Measurements from ENCODE around the gene OPTC. TPM values are rescaled to one million over a fixed set of nuclear protein-coding genes. Genes with fewer than 3 reads are reported as not detected.

The OPTC gene
- polyA plus RNA-seq, 1 donor from 2014 or later: not detected

DNA sequence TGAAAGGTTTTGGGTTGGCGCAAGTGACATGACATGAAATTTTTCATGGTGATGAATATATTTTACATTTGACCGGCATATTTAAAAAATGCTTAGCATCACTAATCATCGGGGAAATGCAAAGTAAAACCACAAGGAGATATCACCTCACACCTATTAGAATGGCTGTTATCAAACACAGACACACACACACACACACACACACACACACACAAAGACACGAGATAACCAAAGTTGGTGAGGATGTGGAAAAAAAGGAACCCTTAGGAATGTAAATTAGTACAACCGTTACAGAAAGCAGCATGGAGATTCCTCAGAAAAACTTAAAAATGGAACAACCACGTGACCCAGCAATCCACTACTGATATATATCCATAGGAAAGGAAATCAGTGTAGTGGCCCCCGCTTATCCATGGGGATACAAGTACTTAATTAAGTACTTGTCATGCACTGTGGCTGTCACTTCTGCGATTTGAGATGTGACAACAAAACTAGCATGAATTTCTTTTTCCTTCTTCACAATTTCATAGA, 34.2 kb upstream of the OPTC start:
- Histone ChIP-seq H3K4me3 (ENCODE audit: low read length) (no peak overlapping the region), H3K27me3 (ENCODE audit: insufficient read depth, low read depth, low read length) (no peaks in the 10 kb centered on the region), H3K4me2 (ENCODE audit: low read length) (no peak overlapping the region), H3F3A (ENCODE audit: insufficient read depth, low read length, poor library complexity, severe bottlenecking) (no peaks in the 10 kb centered on the region), H3K9ac (ENCODE audit: low read length) (no peak overlapping the region), H3K79me2 (replicated peaks; ENCODE audit: insufficient read depth, low read length) (no peaks in the 10 kb centered on the region), H4K20me1 (ENCODE audit: insufficient read depth) (no peaks in the 10 kb centered on the region), H3K9me2 (ENCODE audit: insufficient read depth, low read length) (no peaks in the 10 kb centered on the region), H2AFZ (ENCODE audit: low read depth, low read length) (no peak overlapping the region), H3K9me3 (ENCODE audit: low read length) (no peaks in the 10 kb centered on the region), H3K36me3 (ENCODE audit: insufficient read depth, low read length) (no peaks in the 10 kb centered on the region), H3K27ac (ENCODE audit: low read length) (no peak overlapping the region)
- TF ChIP-seq, protein P1, sequence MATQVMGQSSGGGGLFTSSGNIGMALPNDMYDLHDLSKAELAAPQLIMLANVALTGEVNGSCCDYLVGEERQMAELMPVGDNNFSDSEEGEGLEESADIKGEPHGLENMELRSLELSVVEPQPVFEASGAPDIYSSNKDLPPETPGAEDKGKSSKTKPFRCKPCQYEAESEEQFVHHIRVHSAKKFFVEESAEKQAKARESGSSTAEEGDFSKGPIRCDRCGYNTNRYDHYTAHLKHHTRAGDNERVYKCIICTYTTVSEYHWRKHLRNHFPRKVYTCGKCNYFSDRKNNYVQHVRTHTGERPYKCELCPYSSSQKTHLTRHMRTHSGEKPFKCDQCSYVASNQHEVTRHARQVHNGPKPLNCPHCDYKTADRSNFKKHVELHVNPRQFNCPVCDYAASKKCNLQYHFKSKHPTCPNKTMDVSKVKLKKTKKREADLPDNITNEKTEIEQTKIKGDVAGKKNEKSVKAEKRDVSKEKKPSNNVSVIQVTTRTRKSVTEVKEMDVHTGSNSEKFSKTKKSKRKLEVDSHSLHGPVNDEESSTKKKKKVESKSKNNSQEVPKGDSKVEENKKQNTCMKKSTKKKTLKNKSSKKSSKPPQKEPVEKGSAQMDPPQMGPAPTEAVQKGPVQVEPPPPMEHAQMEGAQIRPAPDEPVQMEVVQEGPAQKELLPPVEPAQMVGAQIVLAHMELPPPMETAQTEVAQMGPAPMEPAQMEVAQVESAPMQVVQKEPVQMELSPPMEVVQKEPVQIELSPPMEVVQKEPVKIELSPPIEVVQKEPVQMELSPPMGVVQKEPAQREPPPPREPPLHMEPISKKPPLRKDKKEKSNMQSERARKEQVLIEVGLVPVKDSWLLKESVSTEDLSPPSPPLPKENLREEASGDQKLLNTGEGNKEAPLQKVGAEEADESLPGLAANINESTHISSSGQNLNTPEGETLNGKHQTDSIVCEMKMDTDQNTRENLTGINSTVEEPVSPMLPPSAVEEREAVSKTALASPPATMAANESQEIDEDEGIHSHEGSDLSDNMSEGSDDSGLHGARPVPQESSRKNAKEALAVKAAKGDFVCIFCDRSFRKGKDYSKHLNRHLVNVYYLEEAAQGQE (IDR thresholded peaks at IDR 0.05; ENCODE audit: borderline replicate concordance): no peak
- no peak for TF ChIP-seq EZH2 (IDR thresholded peaks at IDR 0.05; ENCODE audit: borderline replicate concordance, insufficient read depth, low read length, poor library complexity, severe bottlenecking)
- TF ChIP-seq POLR2AphosphoS5 (IDR thresholded peaks at IDR 0.05): no peak
- TF ChIP-seq MXI1 (conservative IDR thresholded peaks at IDR 0.05; ENCODE audit: poor library complexity, severe bottlenecking): no peak
- TF ChIP-seq TAF1 (IDR thresholded peaks at IDR 0.05; ENCODE audit: low read depth): no peak
- no peak for TF ChIP-seq EP300 (conservative IDR thresholded peaks at IDR 0.05; ENCODE audit: poor library complexity, severe bottlenecking)
- TF ChIP-seq RAD21 (conservative IDR thresholded peaks at IDR 0.05): no peak
- no peak for TF ChIP-seq SMC3 (conservative IDR thresholded peaks at IDR 0.05; ENCODE audit: poor library complexity)
- TF ChIP-seq, protein P2, sequence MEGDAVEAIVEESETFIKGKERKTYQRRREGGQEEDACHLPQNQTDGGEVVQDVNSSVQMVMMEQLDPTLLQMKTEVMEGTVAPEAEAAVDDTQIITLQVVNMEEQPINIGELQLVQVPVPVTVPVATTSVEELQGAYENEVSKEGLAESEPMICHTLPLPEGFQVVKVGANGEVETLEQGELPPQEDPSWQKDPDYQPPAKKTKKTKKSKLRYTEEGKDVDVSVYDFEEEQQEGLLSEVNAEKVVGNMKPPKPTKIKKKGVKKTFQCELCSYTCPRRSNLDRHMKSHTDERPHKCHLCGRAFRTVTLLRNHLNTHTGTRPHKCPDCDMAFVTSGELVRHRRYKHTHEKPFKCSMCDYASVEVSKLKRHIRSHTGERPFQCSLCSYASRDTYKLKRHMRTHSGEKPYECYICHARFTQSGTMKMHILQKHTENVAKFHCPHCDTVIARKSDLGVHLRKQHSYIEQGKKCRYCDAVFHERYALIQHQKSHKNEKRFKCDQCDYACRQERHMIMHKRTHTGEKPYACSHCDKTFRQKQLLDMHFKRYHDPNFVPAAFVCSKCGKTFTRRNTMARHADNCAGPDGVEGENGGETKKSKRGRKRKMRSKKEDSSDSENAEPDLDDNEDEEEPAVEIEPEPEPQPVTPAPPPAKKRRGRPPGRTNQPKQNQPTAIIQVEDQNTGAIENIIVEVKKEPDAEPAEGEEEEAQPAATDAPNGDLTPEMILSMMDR (IDR thresholded peaks at IDR 0.05; ENCODE audit: poor library complexity, severe bottlenecking): no peak

DNA sequence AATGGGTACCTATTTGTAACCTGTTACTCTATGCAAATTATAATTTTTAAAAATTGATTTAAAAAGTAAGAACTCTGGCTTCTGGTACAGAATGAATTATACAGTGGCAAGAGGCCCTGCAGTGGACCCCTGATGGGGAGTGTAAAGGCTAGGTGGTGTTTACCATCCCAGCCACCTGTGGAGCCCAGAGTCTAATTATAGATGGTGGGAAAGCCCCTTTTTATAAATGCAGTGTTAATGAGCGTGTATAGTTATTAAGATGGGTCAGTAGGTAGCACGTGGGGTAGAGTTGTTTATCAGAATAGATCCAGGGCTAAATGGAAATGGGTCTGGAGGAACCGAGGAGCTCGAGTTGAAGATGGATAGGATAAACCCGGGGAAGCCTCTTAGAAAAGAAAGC, 32.2 kb upstream of the OPTC start:
- H3K27ac ChIP-seq (ENCODE audit: low read length): no peak overlapping the region
- no peaks in the 10 kb centered on the region for H3K36me3 ChIP-seq (ENCODE audit: insufficient read depth, low read length)
- H2AFZ ChIP-seq (ENCODE audit: low read depth, low read length): no peak overlapping the region
- H3K79me2 ChIP-seq (replicated peaks; ENCODE audit: insufficient read depth, low read length): no peaks in the 10 kb centered on the region
- no peaks in the 10 kb centered on the region for H3K9me2 ChIP-seq (ENCODE audit: insufficient read depth, low read length)
- H3K9ac ChIP-seq (ENCODE audit: low read length): no peak overlapping the region
- no peaks in the 10 kb centered on the region for H3K27me3 ChIP-seq (ENCODE audit: insufficient read depth, low read depth, low read length)
- TF ChIP-seq TAF1 (IDR thresholded peaks at IDR 0.05; ENCODE audit: low read depth) (no peak), RAD21 (conservative IDR thresholded peaks at IDR 0.05) (no peak), MXI1 (conservative IDR thresholded peaks at IDR 0.05; ENCODE audit: poor library complexity, severe bottlenecking) (no peak), EP300 (conservative IDR thresholded peaks at IDR 0.05; ENCODE audit: poor library complexity, severe bottlenecking) (no peak)
- TF ChIP-seq, protein P1 (IDR thresholded peaks at IDR 0.05; ENCODE audit: borderline replicate concordance): no peak
- TF ChIP-seq, protein P2 (IDR thresholded peaks at IDR 0.05; ENCODE audit: poor library complexity, severe bottlenecking): no peak
- H3K4me2 ChIP-seq (ENCODE audit: low read length): no peak overlapping the region
- no peaks in the 10 kb centered on the region for H4K20me1 ChIP-seq (ENCODE audit: insufficient read depth)
- H3K4me3 ChIP-seq (ENCODE audit: low read length): no peak overlapping the region
- H3K9me3 ChIP-seq (ENCODE audit: low read length): no peaks in the 10 kb centered on the region
- H3F3A ChIP-seq (ENCODE audit: insufficient read depth, low read length, poor library complexity, severe bottlenecking): no peaks in the 10 kb centered on the region
